GM19324 (cell line): ENCODE measurements around the gene KLHL29.

Experiments
- ATAC-seq: cut with Tn5 transposase; IDR thresholded peaks from one replicate; pipeline ENCODE4 v1.9.1; 2021; ENCODE audit warnings: mild to moderate bottlenecking, moderate library complexity; ENCODE audit not compliant: unreplicated experiment, low FRiP score

KLHL29 gene

GRCh38 chr2:23487735-23488492 is 102.9 kb downstream of the KLHL29 start:
- no peak for ATAC-seq

- ATAC-seq: no peak
These were observed 103.6 kb downstream of the KLHL29 start for GRCh38 chr2:23488584-23488983.

- no peak for ATAC-seq
These were observed 104.7 kb downstream of the KLHL29 start for GRCh38 chr2:23489471-23490322.

GRCh38 chr2:23491591-23492336 is 106.8 kb downstream of the KLHL29 start:
- ATAC-seq: no peak

DNA sequence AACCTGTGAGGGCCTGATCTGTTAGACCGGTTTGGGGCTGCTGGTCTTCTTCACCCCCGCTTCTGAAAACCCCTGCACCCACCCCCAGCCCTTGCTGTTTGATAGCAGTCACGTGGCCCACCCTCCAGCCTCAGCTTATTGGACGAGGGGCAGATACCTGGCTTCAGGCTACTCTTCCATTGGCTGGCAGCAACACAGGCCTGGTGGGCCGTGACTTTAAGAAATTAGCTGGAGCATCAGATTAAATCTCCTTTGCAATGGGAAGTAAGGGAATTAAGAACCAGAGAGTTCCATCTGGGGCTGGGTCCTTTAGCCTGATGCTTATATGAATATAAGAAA is 107.3 kb downstream of the KLHL29 start:
- ATAC-seq: no peak

- ATAC-seq: no peak
These were observed 107.9 kb downstream of the KLHL29 start for GRCh38 chr2:23492921-23493320.

GRCh38 chr2:23493846-23494245 is 108.9 kb downstream of the KLHL29 start:
- ATAC-seq: no peak

DNA sequence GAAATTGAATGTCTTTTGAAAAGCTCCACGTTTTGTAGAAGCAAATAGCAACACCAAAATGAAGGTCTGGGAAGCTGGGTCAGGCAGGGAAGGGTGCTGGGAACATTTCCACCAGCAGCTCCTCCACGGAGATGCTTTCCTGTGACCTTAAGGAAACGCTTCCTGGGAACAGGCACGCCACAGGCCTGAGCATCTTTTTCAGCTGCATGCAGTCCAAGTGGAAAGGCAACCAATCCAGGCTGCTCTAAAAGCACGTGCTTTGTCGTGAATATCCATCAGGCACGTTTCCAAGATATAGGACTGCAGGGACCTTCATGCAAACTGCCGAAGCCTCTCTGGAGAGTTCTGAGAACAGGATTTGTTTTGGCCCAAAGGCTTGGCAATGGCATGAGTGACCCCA is 109.3 kb downstream of the KLHL29 start:
- ATAC-seq: no peak

DNA sequence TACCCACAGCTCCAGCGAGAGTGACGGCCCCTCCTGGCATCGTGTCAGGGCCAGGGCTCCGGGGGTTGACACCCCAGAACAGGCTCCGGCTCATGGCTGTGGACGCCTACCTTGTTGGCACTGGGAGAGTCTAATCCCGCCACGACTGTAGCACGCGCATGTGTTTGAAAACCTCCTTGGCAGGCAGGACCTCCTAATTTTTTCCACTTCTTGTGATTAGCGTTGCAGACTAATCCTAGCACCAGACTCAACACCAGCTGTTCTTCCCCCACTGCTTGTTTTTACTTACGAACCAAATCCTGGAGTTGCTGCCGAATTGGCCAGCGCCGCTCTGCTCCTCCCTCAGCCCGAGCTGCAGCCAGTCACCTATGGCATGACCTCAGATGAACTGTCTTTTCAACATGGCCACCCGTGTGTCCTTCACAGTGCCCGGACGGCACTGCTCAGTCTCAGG is 110.7 kb downstream of the KLHL29 start:
- ATAC-seq: no peak

- no peak for ATAC-seq
These were observed 111.5 kb downstream of the KLHL29 start for GRCh38 chr2:23496456-23496855.

- no peak for ATAC-seq
These were observed 112.1 kb downstream of the KLHL29 start for GRCh38 chr2:23497063-23497462.

DNA sequence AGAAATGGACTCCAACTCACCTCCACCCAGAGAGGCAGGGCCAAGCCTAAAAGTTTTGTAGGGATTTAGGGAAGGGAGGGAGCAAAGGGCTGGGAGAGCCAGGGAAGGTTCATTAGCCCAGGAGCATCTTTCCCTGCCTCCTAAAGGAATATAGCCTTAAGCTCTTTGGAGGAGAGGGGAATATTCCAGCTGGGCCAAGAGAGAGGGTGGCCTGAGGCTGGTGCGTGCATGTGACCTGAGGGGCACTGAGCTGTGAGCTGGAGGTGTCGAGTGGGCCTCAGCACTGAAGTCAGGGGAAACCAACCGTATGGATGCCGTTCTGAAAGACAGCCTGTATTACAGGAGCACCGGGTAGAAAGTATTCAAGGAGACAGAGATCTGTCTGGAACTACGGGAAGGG is 112.6 kb downstream of the KLHL29 start:
- no peak for ATAC-seq

- no peak for ATAC-seq
These were observed 114.0 kb downstream of the KLHL29 start for GRCh38 chr2:23498943-23499342.

- ATAC-seq: no peak
These were observed 114.5 kb downstream of the KLHL29 start for GRCh38 chr2:23499439-23499838.

GRCh38 chr2:23500836-23501235 is 115.9 kb downstream of the KLHL29 start:
- no peak for ATAC-seq

- no peak for ATAC-seq
These were observed 117.1 kb downstream of the KLHL29 start for GRCh38 chr2:23502096-23502495.

DNA sequence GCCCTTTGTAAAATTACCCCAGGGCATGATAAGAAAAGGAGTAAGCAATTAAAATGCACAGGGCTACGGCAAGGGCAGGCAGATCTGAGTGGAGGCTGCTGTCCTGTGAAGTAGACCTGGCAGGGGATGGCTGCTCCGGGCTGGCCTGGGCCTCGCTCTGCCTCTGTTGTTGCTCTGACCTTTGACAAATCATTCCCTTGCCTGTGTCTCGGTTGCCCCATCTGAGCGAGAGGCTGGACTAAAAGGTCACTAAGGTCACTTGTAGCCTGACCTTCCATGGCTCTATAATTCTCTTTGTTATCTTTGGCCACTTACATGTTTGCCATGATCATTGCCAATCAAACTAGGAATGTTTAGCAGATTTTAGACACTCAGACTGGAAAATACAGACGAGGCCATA is 118.1 kb downstream of the KLHL29 start:
- no peak for ATAC-seq

- no peak for ATAC-seq
These were observed 118.7 kb downstream of the KLHL29 start for GRCh38 chr2:23503682-23504081.

- no peak for ATAC-seq
These were observed 119.6 kb downstream of the KLHL29 start for GRCh38 chr2:23504591-23504990.

DNA sequence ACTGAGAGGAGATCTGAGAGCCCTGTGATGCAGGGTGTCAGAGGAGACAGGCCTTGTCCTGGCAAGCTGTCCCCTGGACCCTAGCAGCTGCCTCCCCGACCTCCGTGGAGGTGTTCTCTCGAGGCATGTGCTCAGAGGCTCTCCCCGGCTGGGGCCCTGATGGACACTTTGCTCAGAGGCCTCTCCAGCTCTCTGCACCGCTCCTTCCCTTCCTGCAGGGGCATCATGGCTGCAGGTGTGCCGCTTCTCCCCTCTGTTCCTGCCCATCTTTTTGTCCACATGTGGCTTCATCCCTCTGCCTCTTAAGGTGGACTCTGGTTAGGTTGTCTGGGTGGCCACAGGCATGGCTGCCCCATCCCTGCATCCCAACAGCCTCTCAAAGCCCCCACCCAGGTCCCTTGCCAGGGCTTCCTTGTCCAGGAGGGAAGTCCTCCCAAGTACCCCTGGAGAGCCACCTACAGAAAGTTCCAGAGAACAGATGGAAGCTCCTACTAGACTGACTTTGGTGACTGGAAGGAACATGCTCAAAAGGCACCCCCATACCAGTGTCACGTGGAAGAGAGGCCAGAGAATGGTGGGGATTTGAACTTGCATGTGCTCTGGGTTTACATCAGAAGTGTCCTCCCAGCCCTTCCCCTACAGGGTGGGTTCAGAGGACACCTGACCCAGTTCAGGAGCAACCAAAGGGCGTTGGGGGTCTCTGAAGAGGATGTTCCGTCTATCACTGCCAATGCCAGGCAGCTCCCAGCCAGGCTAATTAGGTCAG is 120.4 kb downstream of the KLHL29 start:
- no peak for ATAC-seq
